Iris pigment epithelial cell (primary cell): Measurements from ENCODE around the gene HARS2.
"Not testable (repeated sequence)": the region's sequence is repeated elsewhere in the genome, so short reads cannot be mapped to it uniquely, and the experiment has no call there.

Source experiments
- DNase-seq: peaks from one replicate; pipeline ENCODE4 v3.0.0-alpha.2; 2011; ENCODE audit warnings: low read depth

The HARS2 gene

GRCh38 chr5:140700177-140701144 is 9.2 kb downstream of the HARS2 start, which contains the start of gene ZMAT2:
ZMAT2 (plus strand) TSS chr5:140700447; CDS start chr5:140700461, 14 bp downstream.
- DNase-seq, result peak; percentile 100

- no peak for DNase-seq
Measured at GRCh38 chr5:140707812-140708211, 16.6 kb downstream of the HARS2 start.

DNA sequence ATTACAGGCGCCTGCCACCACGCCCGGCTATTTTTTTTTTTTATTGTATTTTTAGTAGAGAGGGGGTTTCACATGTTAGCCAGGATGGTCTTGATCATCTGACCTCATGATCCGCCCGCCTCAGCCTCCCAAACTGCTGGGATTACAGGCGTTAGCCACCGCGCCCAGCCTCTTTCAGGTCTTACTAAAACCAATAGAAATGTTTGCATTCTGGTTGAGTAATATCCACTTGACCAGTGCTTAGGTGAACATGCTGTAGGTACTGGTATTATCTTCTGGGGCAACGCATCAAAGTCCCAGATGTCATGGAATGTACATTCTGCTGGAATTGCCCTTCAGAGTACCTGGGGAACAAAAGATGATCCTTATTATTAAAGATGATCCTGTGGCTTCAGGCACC is 17.5 kb downstream of the HARS2 start:
- not testable (repeated sequence) for DNase-seq

GRCh38 chr5:140710899-140711552 is 19.8 kb downstream of the HARS2 start:
- peak; percentile 97 for DNase-seq

DNA sequence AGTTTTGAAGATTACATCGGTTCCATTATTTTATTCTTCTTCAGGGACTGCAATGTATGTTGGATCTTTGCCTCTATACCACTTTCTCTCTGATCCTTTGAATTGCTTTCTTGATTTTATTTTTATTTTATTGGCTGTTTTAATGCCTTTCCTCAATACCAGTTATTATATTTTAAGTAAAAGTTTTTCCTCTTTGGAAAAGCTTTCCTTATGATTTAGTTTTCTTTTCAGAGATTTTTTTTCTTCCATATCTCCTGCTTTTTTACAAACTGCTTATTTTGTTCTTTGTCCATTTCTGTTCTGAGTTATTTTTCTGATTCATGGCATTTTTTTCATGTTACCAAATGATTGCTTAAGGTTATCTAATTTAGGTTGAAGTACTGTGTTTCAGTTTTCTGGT is 20.5 kb downstream of the HARS2 start:
- DNase-seq, result no peak

DNA sequence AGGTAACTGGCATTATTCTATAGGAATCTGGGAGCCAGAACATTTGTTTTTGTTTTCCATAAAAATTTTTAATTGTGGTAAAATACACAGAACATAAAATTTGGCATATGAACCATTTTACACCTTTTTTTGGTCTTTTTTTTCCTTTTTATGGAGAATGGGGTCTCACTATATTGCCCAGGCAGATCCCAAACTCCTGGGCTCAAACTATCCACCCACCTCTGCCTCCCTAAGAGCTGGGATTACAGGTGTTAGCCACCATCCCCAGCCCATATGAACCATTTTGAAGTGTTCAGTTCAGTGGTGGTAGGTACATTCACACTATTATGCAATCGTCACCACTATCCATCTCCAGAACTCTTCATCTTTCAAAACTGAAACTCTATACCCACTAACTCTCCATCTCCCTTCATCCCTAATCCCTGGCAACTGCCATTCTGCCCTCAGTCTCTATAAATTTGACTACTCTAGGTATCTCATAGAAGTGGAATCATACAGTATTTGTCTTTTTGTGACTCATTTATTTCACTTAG is 22.4 kb downstream of the HARS2 start:
- DNase-seq, result no peak

- DNase-seq, result not testable (repeated sequence)
Measured at GRCh38 chr5:140716238-140716637, 25.0 kb downstream of the HARS2 start.

- no peak for DNase-seq
Measured at GRCh38 chr5:140718266-140718592, 27.0 kb downstream of the HARS2 start.

DNA sequence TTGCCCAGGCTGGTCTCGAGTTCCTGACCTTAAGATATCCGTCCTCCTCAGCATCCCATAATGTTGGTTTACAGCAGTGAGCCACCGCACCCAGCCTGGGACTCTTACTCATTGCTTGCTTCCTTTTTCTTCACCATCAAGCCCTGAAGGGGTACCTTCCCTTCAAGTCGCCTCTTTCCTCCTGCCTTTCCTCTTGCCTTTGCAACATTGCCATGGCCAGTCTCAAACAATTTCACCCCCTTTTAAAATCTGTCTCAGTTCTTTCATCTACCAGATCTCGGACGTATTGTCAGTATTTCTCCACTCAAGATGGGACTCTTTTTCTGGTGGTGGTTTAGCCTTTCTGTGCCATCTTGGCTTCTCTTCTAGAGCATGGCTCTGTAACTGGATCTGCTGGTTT is 29.5 kb downstream of the HARS2 start:
- not testable (repeated sequence) for DNase-seq

DNA sequence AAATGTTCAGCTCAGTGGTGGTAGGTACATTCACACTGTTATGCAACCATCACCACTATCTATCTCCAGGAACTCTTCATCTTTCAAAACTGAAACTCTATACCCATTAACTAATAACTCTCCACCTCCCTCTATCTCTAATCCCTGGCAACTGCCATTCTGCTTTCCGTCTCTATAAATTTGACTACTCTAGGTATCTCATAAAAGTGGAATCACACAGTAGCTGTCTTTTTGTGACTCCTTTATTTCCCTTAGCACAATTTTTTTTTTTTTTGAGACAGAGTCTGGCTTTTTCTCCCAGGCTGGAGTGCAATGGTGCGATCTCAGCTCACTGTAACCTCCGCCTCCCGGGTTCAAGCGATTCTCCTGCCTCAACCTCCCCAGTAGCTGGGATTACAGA is 30.1 kb downstream of the HARS2 start:
- not testable (repeated sequence) for DNase-seq

DNA sequence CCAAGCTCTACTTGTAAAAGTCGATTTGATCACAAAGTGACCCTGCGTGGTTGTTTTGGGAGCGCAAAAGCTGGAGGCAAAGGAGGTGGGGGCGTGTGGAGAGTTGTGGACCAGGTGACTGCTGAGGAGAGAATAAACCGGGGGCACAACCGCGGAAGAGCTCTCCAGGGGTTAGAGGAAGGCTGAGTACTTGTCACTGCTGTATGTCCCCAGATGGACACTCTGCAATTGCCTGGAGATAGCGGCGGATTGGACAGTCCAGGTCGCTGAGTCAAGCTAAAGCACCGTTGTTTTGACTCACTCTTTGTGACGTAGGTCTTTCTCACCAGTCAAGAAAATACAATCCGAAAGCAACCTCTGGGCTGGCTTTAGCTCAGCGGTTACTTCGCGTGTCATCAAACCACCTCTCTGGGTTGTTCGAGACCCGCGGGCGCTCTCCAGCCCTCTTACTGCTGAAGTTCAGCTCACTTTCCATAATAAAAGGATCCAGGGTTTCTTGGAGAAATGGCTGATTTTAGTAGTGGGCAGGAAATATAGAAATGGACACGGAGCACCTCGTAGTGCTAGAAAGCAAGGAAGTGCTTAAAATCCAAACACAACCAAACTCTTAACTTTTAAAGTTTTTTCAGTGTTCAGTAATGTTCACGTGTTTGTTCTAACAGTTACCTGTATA is 34.7 kb downstream of the HARS2 start:
- peak; percentile 95 for DNase-seq

DNA sequence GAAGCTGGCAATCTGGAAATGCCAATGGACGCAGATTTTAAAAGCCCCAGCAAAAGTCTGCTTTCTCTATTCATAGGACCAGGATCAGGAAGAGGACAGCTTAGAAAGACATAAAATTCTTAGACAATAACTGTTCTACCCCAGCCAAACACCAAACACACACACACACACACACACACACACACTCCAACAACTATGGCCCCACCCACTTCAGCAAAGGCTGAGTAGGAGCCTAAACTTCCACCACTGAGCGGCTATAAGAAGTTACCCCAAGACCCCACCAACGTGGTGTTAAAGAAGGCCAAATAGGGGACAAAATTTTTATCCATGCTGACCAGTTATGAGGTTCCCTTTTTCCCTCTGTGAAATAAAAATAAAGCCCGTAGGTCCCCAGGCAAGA is 41.8 kb downstream of the HARS2 start:
- DNase-seq, result no peak

- DNase-seq, result peak; percentile 27
Measured at GRCh38 chr5:140734354-140734753, 43.1 kb downstream of the HARS2 start.

GRCh38 chr5:140737486-140737885 is 46.2 kb downstream of the HARS2 start:
- DNase-seq, result no peak

DNA sequence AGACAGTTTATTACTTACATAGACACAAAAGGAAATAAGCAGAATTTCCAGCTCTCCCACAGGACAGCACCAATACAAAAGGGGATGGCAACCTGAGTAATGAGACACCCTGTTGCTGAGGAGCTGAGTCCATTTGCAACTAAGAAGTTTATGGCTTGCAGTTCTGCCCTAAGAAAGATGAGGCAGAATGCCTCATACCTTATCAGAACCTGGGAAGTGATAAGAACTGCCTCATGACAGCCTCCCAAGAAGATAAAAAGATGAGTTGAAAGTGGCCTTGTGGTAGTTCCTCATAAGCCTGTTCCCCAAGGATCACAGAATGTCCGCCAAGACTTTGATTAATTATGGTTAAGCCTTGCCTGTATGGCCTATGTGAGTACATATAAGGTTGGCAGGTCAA is 50.7 kb downstream of the HARS2 start:
- DNase-seq, result no peak
